NCI-H187 (cell line): ENCODE results near the gene CROT.

ENCODE experiments used
- DNase-seq, 2 experiments: peaks; one replicate each; lab custom pipeline; 2025; lab: John Stamatoyannopoulos, UW

CROT gene

GRCh38 chr7:87342231-87342630, 3.2 kb upstream of the CROT start:
- no peak for DNase-seq

GRCh38 chr7:87344446-87344845, 1.0 kb upstream of the CROT start:
- no peak for DNase-seq

GRCh38 chr7:87345962-87346371, 503 bp downstream of the CROT start:
- no peak for DNase-seq

GRCh38 chr7:87347207-87347606, 1.7 kb downstream of the CROT start:
- no peak for DNase-seq

- no peak for DNase-seq
These were observed 2.2 kb downstream of the CROT start for GRCh38 chr7:87347664-87348063.

GRCh38 chr7:87354749-87355148, 9.3 kb downstream of the CROT start:
- DNase-seq, result no peak

GRCh38 chr7:87356448-87356847, 11.0 kb downstream of the CROT start:
- no peak for DNase-seq

GRCh38 chr7:87359366-87359765, 13.9 kb downstream of the CROT start:
- no peak for DNase-seq

- no peak for DNase-seq
These were observed 15.9 kb downstream of the CROT start for GRCh38 chr7:87361320-87361719.

- no peak for DNase-seq
These were observed 17.9 kb downstream of the CROT start for GRCh38 chr7:87363342-87363741.

- DNase-seq, result no peak
These were observed 18.8 kb downstream of the CROT start for GRCh38 chr7:87364246-87364645.

- no peak for DNase-seq
These were observed 23.8 kb downstream of the CROT start for GRCh38 chr7:87369216-87369615.

GRCh38 chr7:87370660-87371180, 25.3 kb downstream of the CROT start:
- DNase-seq, result no peak

- no peak for DNase-seq
These were observed 30.4 kb downstream of the CROT start for GRCh38 chr7:87375662-87376435.

- no peak for DNase-seq
These were observed 35.4 kb downstream of the CROT start for GRCh38 chr7:87380905-87381304.

GRCh38 chr7:87391020-87391701, 45.7 kb downstream of the CROT start:
- no peak for DNase-seq

GRCh38 chr7:87395442-87396020, 50.1 kb downstream of the CROT start:
- DNase-seq, result no peak

- DNase-seq, result no peak
These were observed 53.0 kb downstream of the CROT start for GRCh38 chr7:87398446-87398845.

GRCh38 chr7:87404674-87405073, 59.2 kb downstream of the CROT start:
- no peak for DNase-seq

- DNase-seq, result no peak
These were observed 65.7 kb downstream of the CROT start for GRCh38 chr7:87411186-87411585.

- no peak for DNase-seq
These were observed 67.6 kb downstream of the CROT start for GRCh38 chr7:87413029-87413428.

GRCh38 chr7:87413951-87414793, 68.7 kb downstream of the CROT start:
- no peak for DNase-seq
